ENCODE data around the gene ENOPH1.

ENOPH1 gene

DNA sequence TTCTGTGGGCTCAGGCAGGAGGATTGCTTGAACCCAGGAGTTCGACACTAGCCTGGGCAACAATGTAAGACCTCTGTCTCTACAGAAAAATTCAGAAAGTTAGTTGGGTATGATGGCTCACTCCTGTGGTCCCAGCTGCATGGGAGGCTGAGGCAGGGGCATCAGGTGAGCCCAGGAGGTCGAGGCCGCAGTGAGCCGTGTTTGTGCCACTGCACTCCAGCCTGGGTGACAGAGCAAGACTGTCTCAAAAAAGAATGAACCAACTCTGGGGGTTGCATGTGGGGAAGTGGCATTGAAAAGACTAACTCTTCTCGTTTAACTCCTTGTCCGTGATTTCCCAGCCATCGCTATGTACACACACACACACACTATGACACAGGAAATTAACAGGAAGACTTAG lies 26.9 kb downstream of the ENOPH1 start:
- POLR2A ChIA-PET = no interaction called here

DNA sequence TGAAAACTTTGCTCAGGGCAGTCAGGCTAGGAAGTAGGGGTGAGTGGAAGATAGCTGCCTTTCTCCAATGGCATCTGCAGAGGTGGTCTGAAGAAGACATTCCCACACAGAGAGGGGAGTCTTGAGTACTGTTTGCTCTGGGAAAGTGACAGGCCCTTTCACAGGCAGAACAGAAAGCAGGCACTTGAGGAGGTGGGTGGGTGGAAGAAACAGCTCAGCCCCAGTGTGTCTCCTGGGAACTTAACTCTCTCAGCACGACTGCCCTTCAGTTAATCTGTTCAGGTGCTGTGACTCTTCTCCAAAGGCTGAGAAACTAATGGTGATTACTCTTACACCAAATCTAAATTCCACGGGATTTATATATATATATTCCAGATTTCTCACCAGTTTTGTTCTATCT lies 28.3 kb downstream of the ENOPH1 start:
- peak; percentile 39 for DNase-seq (ENCODE audit: extremely low spot score)
- POLR2A ChIA-PET = no interaction called here
- CTCF ChIA-PET = interaction anchor here (0.8 to 7.3 kb wide), 4 partner anchors 17 to 824 kb away, joined by 3 to 29 read pairs (median 4); no protein-coding TSS in a partner anchor
- TF ChIP-seq, protein P1, sequence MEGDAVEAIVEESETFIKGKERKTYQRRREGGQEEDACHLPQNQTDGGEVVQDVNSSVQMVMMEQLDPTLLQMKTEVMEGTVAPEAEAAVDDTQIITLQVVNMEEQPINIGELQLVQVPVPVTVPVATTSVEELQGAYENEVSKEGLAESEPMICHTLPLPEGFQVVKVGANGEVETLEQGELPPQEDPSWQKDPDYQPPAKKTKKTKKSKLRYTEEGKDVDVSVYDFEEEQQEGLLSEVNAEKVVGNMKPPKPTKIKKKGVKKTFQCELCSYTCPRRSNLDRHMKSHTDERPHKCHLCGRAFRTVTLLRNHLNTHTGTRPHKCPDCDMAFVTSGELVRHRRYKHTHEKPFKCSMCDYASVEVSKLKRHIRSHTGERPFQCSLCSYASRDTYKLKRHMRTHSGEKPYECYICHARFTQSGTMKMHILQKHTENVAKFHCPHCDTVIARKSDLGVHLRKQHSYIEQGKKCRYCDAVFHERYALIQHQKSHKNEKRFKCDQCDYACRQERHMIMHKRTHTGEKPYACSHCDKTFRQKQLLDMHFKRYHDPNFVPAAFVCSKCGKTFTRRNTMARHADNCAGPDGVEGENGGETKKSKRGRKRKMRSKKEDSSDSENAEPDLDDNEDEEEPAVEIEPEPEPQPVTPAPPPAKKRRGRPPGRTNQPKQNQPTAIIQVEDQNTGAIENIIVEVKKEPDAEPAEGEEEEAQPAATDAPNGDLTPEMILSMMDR (IDR thresholded peaks at IDR 0.05; ENCODE audit: control extremely low read depth, extremely low read depth, low read depth, missing control alignments) = no peak

More for the DNA sequence above, 26.9 kb downstream of the ENOPH1 start:
- no peak for DNase-seq (ENCODE audit: extremely low spot score)
- TF ChIP-seq, protein P1 (IDR thresholded peaks at IDR 0.05; ENCODE audit: control extremely low read depth, extremely low read depth, low read depth, missing control alignments) = no peak
- CTCF ChIA-PET = no interaction called here

DNA sequence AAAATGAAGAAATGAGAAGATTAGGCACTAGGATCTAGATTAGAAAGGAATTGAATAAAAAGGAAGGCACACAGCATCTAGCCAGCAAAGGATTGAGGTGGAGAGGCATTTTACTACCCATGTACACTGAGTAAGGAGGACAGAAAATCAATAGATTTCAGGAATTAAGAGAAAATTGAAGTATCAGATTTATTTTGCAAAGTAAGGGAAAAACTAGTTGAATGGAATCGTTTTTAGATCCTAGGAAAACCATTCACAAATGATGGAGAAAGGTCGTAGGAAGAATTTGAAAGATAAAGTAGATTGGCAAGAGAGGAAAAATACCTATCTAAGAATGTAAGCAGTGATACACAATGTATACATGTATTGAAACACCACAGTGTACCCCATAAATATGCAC lies 31.3 kb downstream of the ENOPH1 start:
- ChIA-PET CTCF (interaction anchor here (0.6 to 7.3 kb wide), 12 partner anchors 9 to 822 kb away, joined by 3 to 29 read pairs (median 5); partner anchors contain the start of genes COQ2 and SCD5), POLR2A (no interaction called here)
- TF ChIP-seq, protein P1 (IDR thresholded peaks at IDR 0.05; ENCODE audit: control extremely low read depth, extremely low read depth, low read depth, missing control alignments) = no peak
- DNase-seq (ENCODE audit: extremely low spot score) = no peak

DNA sequence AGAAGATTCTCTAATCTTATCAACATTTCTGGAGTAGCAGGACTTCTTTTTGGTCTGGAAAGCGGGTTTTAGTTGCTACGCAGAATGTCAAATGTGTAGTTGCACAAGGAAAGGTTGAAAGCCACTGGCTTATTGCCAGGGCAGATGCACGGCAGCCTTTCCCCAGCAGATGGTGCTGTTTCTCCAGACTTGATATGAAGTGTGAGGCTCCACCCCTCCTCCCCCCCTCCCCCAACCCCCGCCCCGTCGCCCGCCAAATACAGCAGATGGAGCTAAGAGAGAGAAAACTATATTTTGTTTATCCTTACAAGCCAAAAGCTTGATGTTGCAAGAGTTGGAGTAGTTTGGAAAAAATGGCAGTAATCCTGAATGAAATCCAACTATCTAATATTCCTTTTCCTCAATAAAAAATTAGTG lies 32.0 kb downstream of the ENOPH1 start:
- POLR2A ChIA-PET = no interaction called here
- CTCF ChIA-PET = interaction anchor here (1.3 to 7.3 kb wide), 9 partner anchors 9 to 822 kb away, joined by 3 to 29 read pairs (median 7); partner anchors contain the start of genes COQ2 and SCD5
- DNase-seq (ENCODE audit: extremely low spot score) = peak; percentile 75

DNA sequence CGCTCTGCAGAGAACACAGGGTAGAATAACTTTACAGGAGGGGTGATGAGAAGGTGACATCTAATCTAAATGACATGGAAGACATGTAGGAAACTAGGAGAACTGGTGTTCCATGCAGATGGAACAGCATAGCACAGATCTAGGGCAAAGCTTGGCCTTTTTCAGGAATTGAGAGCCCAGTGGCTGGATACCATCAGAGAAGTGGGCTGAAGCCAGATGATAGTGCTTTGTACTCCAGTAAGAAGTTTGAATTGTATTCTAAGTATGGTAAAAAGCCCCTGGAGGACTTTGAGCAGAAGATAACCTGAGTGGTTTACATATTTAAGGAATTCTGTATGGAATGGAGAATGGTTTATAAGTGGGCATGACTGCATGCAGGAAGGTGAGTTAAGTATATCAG lies 32.8 kb downstream of the ENOPH1 start:
- CTCF ChIA-PET = interaction anchor here (1.5 to 7.3 kb wide), 5 partner anchors 9 to 279 kb away, joined by 3 to 29 read pairs (median 7); no protein-coding TSS in a partner anchor

More for the DNA sequence above, 32.0 kb downstream of the ENOPH1 start:
- TF ChIP-seq, protein P1 (IDR thresholded peaks at IDR 0.05; ENCODE audit: control extremely low read depth, extremely low read depth, low read depth, missing control alignments) = peak; percentile 87

DNA sequence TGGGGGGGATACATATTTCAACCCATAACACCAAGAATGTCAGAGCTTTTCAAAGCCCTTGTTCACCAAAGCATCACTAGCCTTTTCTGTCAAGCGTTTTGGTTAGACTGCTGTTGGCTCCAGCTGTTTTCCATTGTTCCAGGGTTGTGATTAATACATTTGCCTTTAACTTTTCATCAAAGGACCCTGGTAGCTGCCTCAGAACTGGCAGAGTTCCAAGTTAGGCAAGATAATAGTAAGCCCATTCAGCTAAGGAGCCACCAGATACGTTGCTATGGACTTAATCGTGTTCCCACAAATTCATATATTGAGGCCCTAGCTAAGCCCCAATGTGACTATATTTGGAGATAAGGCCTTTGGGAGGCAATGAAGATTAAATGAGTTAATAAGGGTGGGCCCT lies 37.1 kb downstream of the ENOPH1 start:
- POLR2A ChIA-PET = interaction anchor here (0.7 kb wide), 1 partner anchor 38 kb away, joined by 3 read pairs; no protein-coding TSS in a partner anchor
- no peak for DNase-seq (ENCODE audit: extremely low spot score)
- TF ChIP-seq, protein P1 (IDR thresholded peaks at IDR 0.05; ENCODE audit: control extremely low read depth, extremely low read depth, low read depth, missing control alignments) = no peak
- CTCF ChIA-PET = interaction anchor here (1.1 to 1.6 kb wide), 2 partner anchors 20 to 272 kb away, joined by 3 to 4 read pairs; no protein-coding TSS in a partner anchor

More for the DNA sequence above, 32.8 kb downstream of the ENOPH1 start:
- DNase-seq (ENCODE audit: extremely low spot score) = no peak
- TF ChIP-seq, protein P1 (IDR thresholded peaks at IDR 0.05; ENCODE audit: control extremely low read depth, extremely low read depth, low read depth, missing control alignments) = no peak
- POLR2A ChIA-PET = no interaction called here

Data from GM10248 (cell line).